NCI-H2029 (cell line): ENCODE measurements around the gene BROX.
A peak's percentile ranks its signal among the peaks of the same experiment; 100 is the strongest.
"Not testable (repeated sequence)": the region's sequence is repeated elsewhere in the genome, so short reads cannot be mapped to it uniquely, and the experiment has no call there.

Experiments
- DNase-seq: peaks from one replicate; lab custom pipeline; 2025; lab: John Stamatoyannopoulos, UW

The BROX gene

GRCh38 chr1:222712253-222713090, at the start of gene BROX, which contains the start of gene AIDA:
Gene BROX (plus strand): TSS chr1:222712564. CDS start chr1:222715700, 3,136 bp downstream.
Gene AIDA (minus strand): TSS chr1:222712491. CDS start chr1:222712317, 174 bp downstream.
- peak; percentile 65 for DNase-seq

GRCh38 chr1:222663431-222663934, 48.9 kb upstream of the BROX start:
- DNase-seq = no peak

GRCh38 chr1:222665964-222666363, 46.4 kb upstream of the BROX start:
- DNase-seq = no peak

GRCh38 chr1:222668184-222668583, 44.2 kb upstream of the BROX start:
- DNase-seq = not testable (repeated sequence)

GRCh38 chr1:222669107-222669506, 43.3 kb upstream of the BROX start:
- not testable (repeated sequence) for DNase-seq

GRCh38 chr1:222670110-222670509, 42.3 kb upstream of the BROX start:
- no peak for DNase-seq

- no peak for DNase-seq
Measured at GRCh38 chr1:222680080-222680479, 32.3 kb upstream of the BROX start.

- no peak for DNase-seq
Measured at GRCh38 chr1:222691016-222691415, 21.3 kb upstream of the BROX start.

- DNase-seq = no peak
Measured at GRCh38 chr1:222694927-222695326, 17.4 kb upstream of the BROX start.

- no peak for DNase-seq
Measured at GRCh38 chr1:222696741-222697140, 15.6 kb upstream of the BROX start.

GRCh38 chr1:222697203-222697602, 15.2 kb upstream of the BROX start:
- no peak for DNase-seq

- no peak for DNase-seq
Measured at GRCh38 chr1:222697826-222698225, 14.5 kb upstream of the BROX start.

GRCh38 chr1:222702210-222702609, 10.2 kb upstream of the BROX start:
- no peak for DNase-seq

- no peak for DNase-seq
Measured at GRCh38 chr1:222704260-222704659, 8.1 kb upstream of the BROX start.

GRCh38 chr1:222706815-222707214, 5.5 kb upstream of the BROX start:
- DNase-seq = no peak

GRCh38 chr1:222709700-222710153, 2.6 kb upstream of the BROX start:
- no peak for DNase-seq

- DNase-seq = no peak
Measured at GRCh38 chr1:222711319-222712252, 778 bp upstream of the BROX start.

GRCh38 chr1:222713091-222713961, 962 bp downstream of the BROX start:
- DNase-seq = peak; percentile 92

- no peak for DNase-seq
Measured at GRCh38 chr1:222716393-222716792, 4.0 kb downstream of the BROX start.

GRCh38 chr1:222728746-222729145, 16.4 kb downstream of the BROX start:
- no peak for DNase-seq

- no peak for DNase-seq
Measured at GRCh38 chr1:222730866-222731265, 18.5 kb downstream of the BROX start.
